Endothelial cell of hepatic sinusoid (primary cell): ENCODE measurements around the gene HS6ST1.

Experiments used
- in situ Hi-C: cut with HindIII; loops from 2 replicates; pipeline ENCODE4 v1.10.0; 2017; ENCODE audit warnings: low sequenced_read_pairs

Gene HS6ST1

DNA sequence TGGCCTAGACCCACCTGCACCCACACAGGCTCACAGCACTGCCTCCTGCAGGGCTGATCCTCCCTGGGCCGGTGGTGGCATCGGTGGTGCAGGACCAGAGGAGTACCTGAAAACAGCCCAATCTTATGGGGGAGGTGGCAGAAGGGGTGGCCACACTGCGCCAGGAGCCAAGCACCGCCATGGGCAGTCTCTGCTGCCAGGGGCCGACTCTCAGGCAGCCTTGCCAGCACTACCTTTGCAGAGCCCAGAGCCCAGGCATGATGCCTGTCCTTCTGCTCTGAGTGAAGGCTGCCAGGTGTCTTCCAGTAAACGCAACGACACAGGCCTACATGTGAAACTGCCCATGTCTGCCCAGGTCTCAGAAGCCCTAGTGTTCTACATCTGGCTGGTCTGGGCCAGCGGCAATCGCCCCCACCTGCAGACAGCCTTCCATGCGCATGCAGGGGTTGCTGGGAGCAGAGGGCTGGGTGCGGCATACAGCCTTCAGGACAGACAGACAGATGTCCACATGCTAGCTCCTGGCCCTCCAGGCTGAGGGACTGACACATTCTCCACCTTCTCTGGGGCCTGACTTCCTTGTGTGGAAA is 6.8 kb downstream of the HS6ST1 start:
- in situ Hi-C loops, result no loop called here

DNA sequence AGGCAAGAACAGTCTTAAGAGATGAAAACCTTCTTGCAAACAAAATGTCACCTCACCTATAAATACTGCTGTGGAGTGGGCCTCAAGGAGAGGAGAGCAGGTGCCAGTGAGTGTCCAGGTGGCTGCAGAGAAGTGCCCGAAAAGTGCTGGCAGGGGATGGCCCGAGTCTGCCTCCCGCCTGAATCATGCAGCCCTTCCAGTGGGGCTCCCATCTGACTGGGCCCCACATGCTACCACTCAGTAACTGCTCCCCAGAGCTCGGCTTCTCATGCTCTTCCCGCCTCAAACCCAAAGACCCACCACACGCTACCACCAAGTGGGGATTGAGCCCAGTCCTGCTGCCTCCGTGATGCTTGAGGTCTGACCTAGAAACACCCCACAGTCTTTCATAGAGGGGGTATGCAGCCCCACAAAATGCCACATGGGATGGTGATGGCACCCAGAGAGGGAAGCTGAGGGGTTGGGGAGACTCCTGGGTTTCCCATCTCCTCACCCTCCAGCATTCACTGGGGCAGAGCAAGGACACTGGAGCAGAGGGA is 7.4 kb downstream of the HS6ST1 start:
- in situ Hi-C loops, result no loop called here

DNA sequence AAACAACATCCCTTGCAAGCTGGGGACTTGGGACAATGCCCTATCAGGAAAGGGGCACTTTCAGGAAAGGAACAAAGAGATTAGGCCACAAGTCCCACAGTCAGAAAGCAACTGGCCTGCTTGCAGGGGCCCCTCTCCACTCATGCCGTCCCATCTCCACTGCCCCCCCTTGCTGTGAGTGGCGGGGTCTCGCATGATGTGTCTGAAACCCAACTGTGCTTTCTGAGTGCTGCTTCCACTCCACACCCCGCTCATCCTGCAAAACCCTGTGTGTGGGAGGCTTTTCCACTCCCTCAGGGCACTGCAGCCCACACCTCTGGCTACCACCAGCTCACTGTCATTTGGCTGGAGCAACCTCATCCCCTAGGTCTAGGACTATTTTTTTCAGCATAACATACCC is 7.9 kb downstream of the HS6ST1 start:
- in situ Hi-C loops, result no loop called here

DNA sequence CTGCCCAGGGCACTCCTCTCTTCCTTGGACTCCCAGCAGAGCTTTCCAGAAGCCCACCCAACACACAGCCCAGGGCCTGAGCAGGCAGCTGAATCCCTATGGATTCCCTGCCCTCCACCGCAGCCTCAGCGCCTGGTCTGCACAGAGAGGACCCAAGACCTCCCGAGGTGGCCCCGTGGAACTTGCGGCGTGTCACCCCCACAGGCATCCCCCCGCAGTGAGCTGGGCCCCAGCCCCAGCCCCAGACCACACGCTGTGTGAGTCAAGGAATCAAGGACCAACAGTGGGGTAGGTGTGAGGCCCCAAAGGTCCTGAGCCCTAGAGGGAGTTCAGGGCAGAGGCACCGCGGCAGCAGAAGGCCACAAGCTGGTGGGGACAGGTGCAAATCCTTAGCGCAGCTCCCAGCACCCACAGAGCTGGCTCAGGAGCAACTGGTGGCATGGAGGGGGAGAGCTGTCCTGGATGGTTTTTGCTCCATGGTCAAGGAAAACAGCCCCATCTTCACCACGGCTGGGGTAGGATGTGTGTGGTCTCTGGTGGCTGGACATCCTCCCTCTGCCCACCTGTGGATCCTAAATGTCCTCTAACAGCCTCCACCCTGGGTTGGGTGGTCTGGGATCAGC is 8.5 kb downstream of the HS6ST1 start:
- in situ Hi-C loops, result no loop called here

DNA sequence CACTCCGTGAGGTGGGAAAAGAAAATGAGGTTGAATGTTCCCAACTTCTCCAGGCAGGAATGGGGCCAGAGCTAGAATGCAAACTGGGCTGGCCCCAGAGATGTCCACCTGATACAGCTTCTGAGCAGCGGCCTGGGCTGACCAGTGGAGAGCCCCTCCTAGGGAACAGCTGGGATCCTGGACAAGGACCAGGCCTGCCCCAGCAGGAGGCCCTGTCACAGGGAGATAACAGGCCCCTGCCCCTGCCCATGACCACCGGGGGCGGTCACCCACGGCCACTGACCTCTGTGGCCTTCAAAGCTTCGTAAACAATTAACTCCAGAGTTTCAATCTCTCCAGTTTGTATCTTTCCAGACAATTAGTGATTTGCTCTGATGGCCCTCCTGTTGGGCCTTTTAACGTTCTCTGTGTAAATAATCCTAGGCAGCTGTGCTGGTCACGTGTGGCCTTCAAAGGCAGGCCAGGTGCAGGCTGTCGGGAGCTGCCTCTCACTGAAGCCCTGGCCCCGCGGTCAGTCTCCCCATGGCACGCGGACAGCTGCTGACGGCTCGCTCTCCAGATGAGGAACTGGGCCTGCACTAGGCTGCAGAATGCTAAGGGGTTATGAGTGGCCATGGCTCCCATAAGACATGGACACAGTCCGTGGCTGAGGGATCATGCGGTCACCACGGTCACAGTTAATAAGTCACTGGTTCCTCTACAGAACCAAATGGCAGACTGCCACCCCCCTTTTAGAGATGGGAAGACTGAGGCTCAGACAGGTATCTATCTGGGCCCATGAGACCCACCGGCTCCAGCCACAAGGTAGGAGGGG is 9.2 kb downstream of the HS6ST1 start:
- in situ Hi-C loops, result no loop called here

DNA sequence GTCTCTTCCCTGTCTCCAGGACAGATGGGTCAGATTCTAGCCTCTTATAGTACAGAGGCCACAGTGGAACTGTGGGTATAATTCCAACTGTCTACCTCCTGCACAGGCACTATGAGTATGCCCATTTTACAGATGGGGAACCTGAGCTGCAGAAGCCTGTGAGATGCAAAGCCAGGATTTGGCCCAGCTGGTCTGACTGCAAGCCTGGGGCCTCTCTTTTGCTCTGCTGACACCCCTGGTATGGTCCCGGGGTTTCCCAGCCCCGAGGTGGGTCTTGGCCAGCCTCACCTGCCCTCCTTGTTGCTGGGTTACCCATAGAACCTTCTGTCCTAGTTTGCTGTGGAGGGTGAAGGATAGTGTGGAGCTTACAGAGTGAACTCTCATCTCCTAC is 9.8 kb downstream of the HS6ST1 start:
- in situ Hi-C loops, result no loop called here

DNA sequence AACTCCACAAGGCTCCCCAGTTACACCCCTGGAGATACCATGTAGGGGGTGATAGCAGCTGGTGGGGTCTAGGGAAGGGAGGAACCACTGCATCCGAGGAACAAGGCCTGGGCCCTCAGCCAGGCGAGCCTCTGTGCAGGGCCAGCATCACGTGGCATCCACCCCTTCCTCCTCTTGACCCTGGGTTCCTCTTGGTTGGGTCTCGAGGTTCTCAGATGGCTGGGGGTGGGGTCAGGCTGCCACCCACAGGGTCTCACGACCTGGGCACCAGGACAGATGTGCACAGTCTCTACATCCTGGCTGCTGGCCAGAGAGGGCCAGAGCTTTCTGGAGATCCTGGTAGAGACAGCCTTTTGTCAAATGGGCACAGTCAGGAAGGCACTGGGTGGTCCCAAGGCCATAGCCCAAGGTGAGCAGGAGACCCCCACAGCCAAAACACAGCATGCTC is 10.4 kb downstream of the HS6ST1 start:
- in situ Hi-C loops, result no loop called here

DNA sequence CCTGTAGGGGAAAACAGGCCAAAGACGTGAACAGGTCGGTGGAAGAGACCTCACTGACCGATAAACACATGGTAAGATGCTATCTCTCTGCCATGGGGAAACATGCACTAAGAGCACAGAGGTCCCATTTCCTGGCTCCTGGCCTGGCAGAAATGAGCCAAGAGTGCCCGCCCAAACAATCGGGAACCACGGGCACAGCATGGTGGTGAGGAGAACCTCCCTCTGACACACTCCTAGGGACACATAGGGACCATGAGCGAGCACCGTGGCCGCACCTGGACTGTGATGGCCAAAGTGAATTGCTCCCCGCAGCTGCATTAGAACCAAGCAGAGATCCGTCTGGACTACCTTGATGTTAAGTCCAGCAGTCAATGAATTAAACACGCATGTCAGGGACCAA is 11.1 kb downstream of the HS6ST1 start:
- in situ Hi-C loops, result no loop called here

DNA sequence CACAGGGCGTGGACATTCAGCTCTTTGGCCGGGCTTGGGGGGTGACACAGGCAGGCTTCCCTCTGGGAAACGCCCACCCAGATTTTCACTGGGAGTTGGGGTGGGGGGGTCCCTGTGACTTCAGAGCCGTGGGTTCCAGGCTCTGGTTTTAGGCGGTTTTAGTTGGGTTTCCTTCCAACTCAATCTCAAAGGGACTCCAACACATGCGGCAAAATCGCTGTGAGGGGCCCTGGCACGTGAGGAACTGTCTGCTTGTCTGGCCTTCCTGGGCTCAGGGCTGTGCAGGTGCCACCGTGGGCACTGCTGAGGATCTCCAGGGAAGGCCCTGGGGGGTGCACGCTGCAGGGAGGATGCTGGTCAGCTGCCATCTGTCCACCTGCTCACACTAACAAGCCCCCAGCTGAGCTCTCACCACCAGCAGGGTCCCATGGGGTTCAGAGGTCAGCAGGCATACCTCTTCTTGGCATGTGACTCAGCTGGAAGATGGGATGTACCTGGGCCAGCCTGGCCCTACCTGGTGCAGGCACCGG is 11.7 kb downstream of the HS6ST1 start:
- in situ Hi-C loops, result no loop called here

DNA sequence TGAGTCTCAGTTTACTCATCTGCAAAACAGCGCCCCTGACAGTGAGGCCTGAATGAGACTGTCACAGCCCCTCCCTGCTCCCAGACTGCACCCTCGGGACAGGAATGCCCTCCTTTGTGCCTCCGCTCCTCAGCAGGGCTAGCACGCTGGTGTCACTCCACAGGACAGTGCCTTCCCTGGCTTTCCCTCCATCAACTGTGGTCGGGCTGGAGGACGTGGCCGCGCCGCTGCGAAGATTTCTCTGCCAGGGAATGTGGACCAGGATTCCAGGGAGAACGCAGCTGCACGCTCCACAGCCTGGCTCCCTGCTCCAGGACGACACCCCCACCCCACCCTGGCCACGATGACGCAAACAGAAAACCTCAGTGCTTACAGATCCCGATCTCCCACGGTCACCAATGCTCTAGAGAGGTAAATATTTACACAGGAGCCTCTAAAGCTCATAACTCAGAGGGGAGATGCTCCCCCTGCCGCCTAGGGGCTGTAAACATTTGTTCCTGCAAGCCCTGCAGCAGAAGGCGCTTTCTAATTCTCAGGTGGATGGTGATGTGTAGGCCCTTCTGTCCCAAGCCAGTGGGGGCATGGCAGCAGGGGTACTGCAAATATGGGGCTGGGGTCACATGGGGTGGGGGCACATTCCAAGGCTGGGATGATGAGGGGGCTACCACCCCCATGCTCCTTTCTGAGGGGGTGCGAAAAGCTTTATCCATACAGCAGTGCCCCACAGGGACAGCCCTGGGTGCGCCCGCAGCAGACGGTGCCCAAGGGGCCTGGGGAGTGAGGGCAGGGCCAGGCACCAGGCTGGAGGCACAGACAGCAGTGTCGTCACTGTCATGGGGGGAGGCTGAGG is 12.4 kb downstream of the HS6ST1 start:
- in situ Hi-C loops, result no loop called here

DNA sequence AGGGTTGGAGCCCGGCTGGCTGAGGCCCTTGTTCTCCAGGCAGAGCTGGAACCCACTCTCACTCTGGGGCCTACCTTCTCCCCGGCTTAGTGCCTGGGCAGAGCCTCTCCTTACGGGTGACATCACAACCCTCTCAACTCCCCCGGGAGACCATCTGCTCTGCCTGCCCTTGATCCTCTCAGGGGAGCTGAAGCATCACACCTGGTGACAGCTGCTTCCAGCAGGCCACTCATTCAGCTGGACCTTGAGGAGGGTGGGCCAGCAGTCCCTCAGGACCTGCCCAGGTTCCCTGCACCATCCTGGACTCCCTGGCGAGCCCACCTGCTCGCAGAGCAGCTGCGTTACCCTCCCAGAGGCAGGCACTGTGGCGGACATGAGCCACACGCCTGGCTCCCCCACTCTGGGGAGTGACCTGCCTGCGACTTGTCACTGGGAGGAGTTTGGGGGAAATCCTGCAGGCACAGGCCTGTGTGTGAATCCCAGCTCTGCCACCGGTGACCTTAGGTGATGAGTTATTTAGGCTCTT is 13.1 kb downstream of the HS6ST1 start:
- in situ Hi-C loops, result no loop called here

DNA sequence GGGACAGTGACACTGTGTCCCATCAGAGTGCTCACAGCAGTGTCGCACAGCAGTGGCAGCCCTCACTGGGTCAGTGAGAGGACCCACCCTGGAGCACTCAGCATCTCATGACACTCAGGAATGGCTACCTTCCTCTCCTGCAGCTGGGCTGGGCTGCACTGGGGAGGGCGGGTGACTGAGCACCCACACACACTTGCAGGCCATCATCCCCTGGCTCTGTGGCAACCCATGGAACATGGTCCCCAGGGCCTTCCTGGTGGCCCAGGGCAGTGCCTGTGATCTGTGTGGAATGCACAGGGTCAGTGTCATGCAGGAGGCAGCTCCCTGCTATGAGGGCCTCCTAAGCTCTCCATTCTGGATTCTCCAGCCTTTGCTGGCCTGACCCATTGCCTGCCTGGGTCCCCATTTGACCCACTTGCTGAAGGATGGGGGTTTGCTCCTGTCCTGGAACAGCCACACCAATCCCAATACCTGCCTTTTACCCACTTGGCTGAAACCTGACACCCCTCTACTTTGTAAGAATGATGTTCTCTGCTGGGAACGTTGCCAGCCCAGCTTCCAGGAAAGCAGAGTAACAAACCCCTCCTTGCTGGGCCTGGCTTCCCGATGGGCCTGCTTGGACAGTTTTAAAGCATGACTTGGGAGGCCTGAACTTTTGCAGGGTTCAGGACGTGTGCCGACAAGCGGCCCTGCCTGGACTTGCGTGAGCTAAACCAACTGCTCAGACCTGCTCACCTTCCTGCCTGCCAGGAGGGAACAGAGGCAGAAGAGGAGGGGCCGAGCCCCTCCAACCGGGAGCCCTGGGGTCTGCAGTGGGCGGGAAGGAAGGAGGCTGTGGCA is 13.7 kb downstream of the HS6ST1 start:
- in situ Hi-C loops, result no loop called here

DNA sequence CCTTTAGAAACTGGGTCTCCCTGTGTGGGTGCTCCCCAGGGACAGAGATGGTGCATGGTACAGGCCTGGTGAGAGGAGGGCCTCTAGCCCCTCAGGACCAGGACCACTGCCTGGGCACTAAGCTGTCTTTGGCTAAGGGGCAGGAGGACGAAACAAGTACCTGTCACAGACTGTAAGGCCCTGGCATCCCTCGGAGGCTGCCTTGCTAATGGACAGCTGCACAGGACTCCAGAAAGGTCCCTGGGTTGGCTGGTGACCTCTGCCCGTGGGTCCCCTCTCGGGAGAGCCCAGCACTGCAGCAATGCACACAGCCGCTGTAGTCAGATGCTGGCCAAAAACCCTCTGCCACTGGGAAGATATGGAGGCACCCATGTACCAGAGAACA is 14.3 kb downstream of the HS6ST1 start:
- in situ Hi-C loops, result no loop called here

DNA sequence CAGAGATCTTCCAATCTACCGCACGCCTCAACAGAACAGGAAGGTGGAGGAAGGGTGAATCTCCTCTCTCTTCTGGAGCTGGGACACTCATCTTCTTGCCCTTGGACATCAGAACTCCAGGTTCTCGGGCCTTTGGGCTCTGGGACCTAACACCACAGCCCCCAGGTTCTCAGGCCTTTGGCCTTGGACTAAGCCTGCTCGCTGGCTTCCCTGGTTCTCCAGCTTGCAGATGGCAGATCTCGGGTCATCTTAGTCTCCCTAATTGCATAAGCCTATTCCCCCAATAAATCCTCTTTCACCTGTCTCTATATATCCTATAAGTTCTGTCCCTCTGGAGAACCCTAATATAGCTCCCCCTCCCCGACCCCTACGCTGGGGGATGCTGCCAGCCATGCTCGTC is 14.8 kb downstream of the HS6ST1 start:
- in situ Hi-C loops, result no loop called here

DNA sequence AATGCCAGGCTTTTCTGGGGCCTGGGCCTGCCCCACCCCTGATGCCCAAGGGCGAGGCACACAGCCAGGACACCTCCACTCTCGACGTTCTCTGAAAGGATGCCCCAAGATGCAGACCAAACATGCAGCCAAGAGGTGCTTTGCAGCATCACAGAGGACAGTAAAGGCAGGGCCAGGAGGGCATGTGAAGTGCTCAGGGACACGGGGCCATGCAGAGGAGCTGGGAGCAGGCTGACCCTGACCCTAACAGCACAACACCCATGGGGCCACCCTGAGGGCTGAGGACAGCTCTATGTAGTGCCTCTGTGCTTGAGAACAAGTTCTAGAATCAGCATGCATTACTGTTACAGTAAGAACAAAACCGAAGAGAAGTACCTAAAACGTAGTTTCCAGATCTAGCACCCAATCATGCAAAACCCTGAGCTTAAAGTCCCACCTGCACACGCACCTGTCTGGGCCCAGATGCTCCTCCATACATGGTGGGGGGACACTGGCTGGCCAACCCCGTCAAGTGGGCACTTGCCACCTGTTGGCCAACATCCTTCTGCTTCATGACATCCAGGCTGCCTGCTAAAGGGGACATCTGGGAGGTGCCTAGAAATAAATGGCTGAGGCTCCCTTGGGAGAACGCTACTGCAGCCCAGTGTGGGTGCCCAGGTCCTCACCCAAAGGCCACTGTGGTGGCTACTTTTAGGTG is 15.4 kb downstream of the HS6ST1 start:
- in situ Hi-C loops, result no loop called here

DNA sequence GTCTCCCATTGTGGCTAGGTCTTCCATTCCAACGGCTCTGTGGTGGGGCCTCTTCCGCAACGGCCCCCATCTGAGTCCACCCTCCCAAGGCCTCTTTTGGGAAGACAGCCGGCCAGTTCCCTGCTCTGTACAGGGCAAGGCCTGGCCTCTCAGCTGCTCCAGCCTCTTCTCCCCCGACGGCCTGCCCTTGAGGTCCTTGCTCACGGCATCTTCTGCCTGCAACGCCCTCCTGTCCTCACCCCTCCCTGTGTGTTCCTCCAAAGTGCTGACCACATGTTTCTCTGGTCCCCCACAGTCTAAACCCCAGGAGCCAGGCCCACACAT is 16.0 kb downstream of the HS6ST1 start:
- in situ Hi-C loops, result no loop called here

DNA sequence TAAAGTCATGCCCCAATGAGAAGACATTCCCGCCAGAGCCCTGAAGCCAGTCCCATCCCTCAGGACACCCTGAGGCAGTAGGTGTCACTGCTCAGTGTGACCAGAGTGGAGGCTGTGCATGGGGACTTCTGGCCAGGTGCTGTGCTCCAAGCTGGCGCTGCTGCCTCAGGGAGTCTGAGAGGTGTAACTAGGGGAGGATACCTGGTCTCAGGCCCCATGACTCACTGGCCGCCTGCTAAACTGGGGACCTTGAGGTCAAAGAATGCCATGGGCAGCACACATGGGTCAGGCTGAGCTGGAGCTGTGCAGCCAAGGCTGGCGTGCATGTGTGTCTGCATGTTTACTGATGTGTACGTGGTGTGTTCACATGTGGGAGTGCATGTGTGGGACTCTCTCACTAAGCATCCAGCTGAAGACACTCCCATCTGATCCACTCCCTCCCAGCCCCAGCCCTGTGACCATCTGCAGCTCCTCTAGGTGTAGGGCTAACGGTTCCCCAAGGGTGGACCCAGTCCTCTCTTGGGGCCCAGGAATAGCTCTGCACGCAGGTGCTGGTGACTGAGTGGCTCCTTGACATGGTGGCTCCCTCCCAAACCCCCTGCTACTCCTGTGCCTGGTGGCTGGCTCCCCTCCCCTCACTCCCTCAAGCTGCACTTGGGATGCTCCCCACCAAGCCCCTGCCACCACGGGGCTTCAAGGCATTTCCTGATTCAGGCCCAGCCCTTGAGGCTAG is 16.5 kb downstream of the HS6ST1 start:
- in situ Hi-C loops, result no loop called here

DNA sequence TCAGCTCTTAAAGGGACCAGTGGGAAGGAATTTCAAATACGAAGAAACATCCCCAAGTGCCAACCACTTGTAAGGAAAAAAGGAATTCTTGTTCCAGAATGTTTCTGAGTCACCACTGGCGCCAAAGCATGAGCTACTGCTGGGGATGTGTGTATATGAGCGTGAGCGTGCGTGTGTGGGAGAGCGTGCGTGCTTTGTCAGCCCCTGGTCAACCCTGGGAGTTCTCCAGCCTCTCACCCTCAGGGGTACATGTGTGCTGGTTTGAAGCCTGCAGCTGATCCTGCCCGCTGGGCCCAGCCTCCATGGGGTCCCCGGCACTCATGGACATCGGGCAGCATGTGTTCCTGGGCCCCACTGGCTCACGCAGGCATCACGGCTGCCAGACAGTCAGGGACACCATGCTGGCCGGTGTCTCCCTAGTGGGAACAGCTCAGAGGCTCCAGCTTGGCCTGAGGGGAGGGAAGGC is 17.1 kb downstream of the HS6ST1 start:
- in situ Hi-C loops, result no loop called here
